HEK293T (cell line): ENCODE measurements around the gene ITGAD.
"Not testable (repeated sequence)": the region's sequence is repeated elsewhere in the genome, so short reads cannot be mapped to it uniquely, and the experiment has no call there.

ENCODE experiments used
- CTCF ChIA-PET: fragments of 350-600 bp; formaldehyde crosslinking; extraction: SDS; loops from one replicate; lab custom pipeline; 2021; ENCODE audit warnings: antibody characterized with exemption, inconsistent platforms; lab: Yijun Ruan, JAX
- POLR2A ChIA-PET: fragments of 350-600 bp; formaldehyde crosslinking; extraction: SDS; loops from one replicate; lab custom pipeline; 2020; ENCODE audit warnings: antibody characterized with exemption, inconsistent platforms; lab: Yijun Ruan, JAX
- DNase-seq: peaks from one replicate; pipeline ENCODE4 v3.0.0; 2012; ENCODE audit warnings: mixed read lengths; ENCODE audit errors: extremely low spot score
- ARNT ChIP-seq: fragments of 450-650 bp; IDR thresholded peaks from 2 replicates; pipeline ENCODE4 v1.6.1; 2017; ENCODE audit warnings: mild to moderate bottlenecking
- BHLHE40 ChIP-seq: fragments of 450-650 bp; IDR thresholded peaks from 2 replicates; pipeline ENCODE4 v1.6.1; 2016; ENCODE audit warnings: mild to moderate bottlenecking, moderate library complexity, borderline replicate concordance
- CTBP1 ChIP-seq: fragments of 450-650 bp; IDR thresholded peaks from 2 replicates; pipeline ENCODE4 v1.6.1; 2016; ENCODE audit warnings: borderline replicate concordance
- ELF4 ChIP-seq: fragments of 450-650 bp; IDR thresholded peaks from 2 replicates; pipeline ENCODE4 v1.6.1; 2017; ENCODE audit warnings: antibody characterized with exemption
- FOXA1 ChIP-seq: fragments of 450-650 bp; IDR thresholded peaks from 2 replicates; pipeline ENCODE4 v1.6.1; 2016; ENCODE audit warnings: mild to moderate bottlenecking
- FOXK2 ChIP-seq: fragments of 450-650 bp; IDR thresholded peaks from 2 replicates; pipeline ENCODE4 v1.6.1; 2016; ENCODE audit warnings: mild to moderate bottlenecking
- FOXM1 ChIP-seq: fragments of 450-650 bp; IDR thresholded peaks from 2 replicates; pipeline ENCODE4 v1.6.1; 2017; ENCODE audit warnings: mild to moderate bottlenecking, borderline replicate concordance
- HDGF ChIP-seq: fragments of 450-650 bp; IDR thresholded peaks from 2 replicates; pipeline ENCODE4 v1.6.1; 2017; ENCODE audit warnings: antibody characterized with exemption, borderline replicate concordance
- L3MBTL2 ChIP-seq: fragments of 450-650 bp; conservative IDR thresholded peaks from 2 replicates; pipeline ENCODE4 v1.6.1; 2016; ENCODE audit warnings: mild to moderate bottlenecking
- LEF1 ChIP-seq: fragments of 450-650 bp; IDR thresholded peaks from 2 replicates; pipeline ENCODE4 v1.6.1; 2017; ENCODE audit warnings: mild to moderate bottlenecking, borderline replicate concordance
- NFRKB ChIP-seq: fragments of 450-650 bp; IDR thresholded peaks from 2 replicates; pipeline ENCODE4 v1.6.1; 2016; ENCODE audit warnings: mild to moderate bottlenecking, moderate library complexity
- PKNOX1 ChIP-seq: fragments of 450-650 bp; IDR thresholded peaks from 2 replicates; pipeline ENCODE4 v1.6.1; 2016
- SP1 ChIP-seq: fragments of 450-650 bp; IDR thresholded peaks from 2 replicates; pipeline ENCODE4 v1.6.1; 2017
- SUZ12 ChIP-seq: fragments of 450-650 bp; IDR thresholded peaks from 2 replicates; pipeline ENCODE4 v1.6.1; 2016; ENCODE audit warnings: mild to moderate bottlenecking
- TARDBP ChIP-seq: fragments of 450-650 bp; IDR thresholded peaks from 2 replicates; pipeline ENCODE4 v1.6.1; 2016
- ZNF384 ChIP-seq: fragments of 450-650 bp; IDR thresholded peaks from 2 replicates; pipeline ENCODE4 v1.6.1; 2016

Gene ITGAD

GRCh38 chr16:31416371-31416770 is 23.2 kb downstream of the ITGAD start:
- ChIA-PET POLR2A (no interaction called here), CTCF (no interaction called here)
- no peak for DNase-seq
- TF ChIP-seq FOXM1, result no peak
- no peak for TF ChIP-seq SUZ12
- no peak for TF ChIP-seq TARDBP
- no peak for TF ChIP-seq CTBP1
- no peak for TF ChIP-seq PKNOX1
- no peak for TF ChIP-seq ZNF384
- no peak for TF ChIP-seq ARNT
- no peak for TF ChIP-seq L3MBTL2
- TF ChIP-seq LEF1, result no peak
- TF ChIP-seq BHLHE40, result no peak
- no peak for TF ChIP-seq FOXA1
- TF ChIP-seq ELF4, result no peak
- no peak for TF ChIP-seq HDGF
- no peak for TF ChIP-seq SP1
- TF ChIP-seq NFRKB, result no peak
- no peak for TF ChIP-seq FOXK2

- POLR2A ChIA-PET, DNase-seq, CTCF ChIA-PET: not testable (repeated sequence)
These were observed 23.9 kb downstream of the ITGAD start for GRCh38 chr16:31417036-31417435.

DNA sequence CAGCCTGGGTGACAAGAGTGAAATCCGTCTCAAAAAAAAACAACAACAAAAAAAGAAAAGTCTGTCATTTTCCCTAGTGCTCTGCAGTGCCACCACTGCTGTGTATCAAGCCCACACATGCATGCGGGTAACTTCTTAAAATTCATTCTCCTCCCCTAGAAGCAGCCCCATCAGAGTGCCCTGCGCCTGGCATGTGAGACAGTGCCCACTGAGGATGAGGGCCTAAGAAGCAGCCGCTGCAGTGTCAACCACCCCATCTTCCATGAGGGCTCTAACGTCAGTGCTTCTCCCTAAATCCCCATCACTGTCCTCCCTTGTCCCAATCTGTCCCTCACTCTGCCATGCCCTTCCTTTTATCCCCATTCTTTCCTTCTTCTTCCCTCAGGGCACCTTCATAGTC is 24.8 kb downstream of the ITGAD start:
- POLR2A ChIA-PET, result no interaction called here
- CTCF ChIA-PET, result no interaction called here
- DNase-seq, result no peak
- TF ChIP-seq TARDBP (no peak), L3MBTL2 (no peak), SUZ12 (no peak)

DNA sequence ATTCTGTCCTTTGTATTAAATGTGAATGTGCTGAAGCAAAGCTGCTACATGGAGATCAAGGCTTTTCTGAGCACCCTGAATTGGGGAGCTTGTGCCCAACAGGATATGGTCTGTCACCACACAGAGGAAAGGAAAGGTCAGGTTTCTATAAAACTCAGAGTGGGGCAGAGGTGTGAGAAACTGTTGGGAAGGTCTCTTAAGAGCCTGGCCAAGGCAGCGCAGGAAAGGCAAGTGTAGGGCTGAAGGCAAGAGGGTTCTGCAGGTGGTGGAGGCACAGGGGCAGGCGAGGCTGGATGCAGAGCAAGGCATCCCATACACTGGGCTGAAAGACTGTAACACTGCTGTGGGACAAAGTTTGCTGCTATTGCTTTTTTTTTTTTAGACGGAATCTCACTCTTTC is 26.9 kb downstream of the ITGAD start:
- no peak for TF ChIP-seq CTBP1
- no peak for TF ChIP-seq LEF1
- no peak for TF ChIP-seq ZNF384
- no peak for TF ChIP-seq SUZ12
- TF ChIP-seq L3MBTL2, result no peak
- no peak for TF ChIP-seq HDGF
- no peak for TF ChIP-seq NFRKB
- TF ChIP-seq BHLHE40, result no peak
- no peak for TF ChIP-seq FOXK2
- no peak for TF ChIP-seq ARNT
- TF ChIP-seq FOXA1, result no peak
- no peak for TF ChIP-seq FOXM1
- TF ChIP-seq ELF4, result no peak
- no peak for TF ChIP-seq SP1
- TF ChIP-seq PKNOX1, result no peak
- no peak for TF ChIP-seq TARDBP
- CTCF ChIA-PET, result interaction anchor here (1.4 kb wide), 1 partner anchor 36 kb away, joined by 3 read pairs; no protein-coding TSS in a partner anchor

DNA sequence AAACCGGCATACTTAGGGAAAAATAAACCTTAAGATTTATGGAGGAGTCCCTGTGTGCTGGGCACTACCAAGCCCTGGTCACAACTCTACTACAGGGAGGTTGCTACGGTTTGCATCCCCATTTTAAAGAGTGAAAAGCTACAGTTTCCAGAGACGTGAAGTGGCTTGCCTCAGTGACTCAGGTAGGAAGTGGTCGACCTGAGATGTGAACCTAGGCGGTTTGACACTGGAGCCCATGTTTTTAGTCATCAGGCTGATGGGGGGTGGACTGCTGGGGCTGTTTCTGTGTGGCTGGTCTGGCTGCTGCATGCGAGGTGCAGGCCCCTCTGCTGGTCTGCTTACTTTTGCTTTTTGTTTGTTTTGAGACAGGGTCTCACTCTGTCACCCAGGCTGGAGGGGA is 28.5 kb downstream of the ITGAD start:
- ChIA-PET CTCF (no interaction called here), POLR2A (no interaction called here)
- no peak for DNase-seq
- TF ChIP-seq PKNOX1 (no peak), FOXK2 (no peak), TARDBP (no peak)

More for the DNA sequence above, 26.9 kb downstream of the ITGAD start:
- DNase-seq, result no peak
- POLR2A ChIA-PET, result no interaction called here

GRCh38 chr16:31423241-31423640 is 30.1 kb downstream of the ITGAD start:
- CTCF ChIA-PET, result no interaction called here
- no peak for DNase-seq

DNA sequence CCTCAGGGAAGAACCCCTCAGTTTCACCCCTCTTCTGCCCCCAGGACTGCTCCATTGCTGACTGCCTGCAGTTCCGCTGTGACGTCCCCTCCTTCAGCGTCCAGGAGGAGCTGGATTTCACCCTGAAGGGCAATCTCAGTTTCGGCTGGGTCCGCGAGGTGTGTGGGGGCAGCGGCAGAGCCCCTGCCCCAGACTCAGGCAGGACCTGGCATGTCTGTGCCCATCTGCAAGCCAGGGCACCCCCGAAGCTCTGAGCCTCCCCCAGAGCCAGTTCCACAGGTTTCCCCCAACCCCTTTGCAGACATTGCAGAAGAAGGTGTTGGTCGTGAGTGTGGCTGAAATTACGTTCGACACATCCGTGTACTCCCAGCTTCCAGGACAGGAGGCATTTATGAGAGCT is 30.7 kb downstream of the ITGAD start:
- no peak for DNase-seq
- ChIA-PET POLR2A (no interaction called here), CTCF (no interaction called here)
- no peak for TF ChIP-seq CTBP1
- no peak for TF ChIP-seq HDGF
- TF ChIP-seq SP1, result no peak
- TF ChIP-seq NFRKB, result no peak

More at GRCh38 chr16:31423241-31423640, 30.1 kb downstream of the ITGAD start:
- POLR2A ChIA-PET, result interaction anchor here (0.9 to 1.0 kb wide), 2 partner anchors 8 to 85 kb away, joined by 3 read pairs; partner anchors contain the start of gene RUSF1
- no peak for TF ChIP-seq ARNT
- TF ChIP-seq SUZ12, result no peak
- TF ChIP-seq ELF4, result no peak
